ENCODE data around the gene PEX14. TPM values are rescaled to one million over a fixed set of nuclear protein-coding genes. Genes with fewer than 3 reads are reported as not detected.

PEX14 gene
- total and polyA plus RNA-seq, 8 donors, result 8.2 to 26.3 (median 12.6) TPM

DNA sequence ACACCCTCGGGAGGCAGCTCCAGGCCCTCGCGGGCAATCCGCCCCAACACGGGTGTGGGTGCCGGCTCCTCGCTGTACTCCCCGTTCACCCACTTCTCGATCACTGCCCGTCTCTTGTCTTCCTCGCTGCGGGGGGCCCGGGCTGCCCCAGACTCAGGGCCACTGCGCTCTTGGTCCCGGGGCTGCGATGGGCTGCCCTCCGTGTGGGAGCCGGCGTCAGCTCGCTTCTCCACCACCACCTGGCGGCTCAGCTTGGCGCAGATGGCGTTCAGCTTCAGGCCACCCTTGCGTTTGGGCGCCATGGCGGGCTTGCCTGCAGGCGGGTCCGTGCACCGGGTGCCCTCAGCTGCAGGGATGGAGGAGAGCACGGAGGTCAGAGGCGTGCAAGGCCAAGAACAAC is 190.5 kb downstream of the PEX14 start:
- 89 to 96% (median 93%) methylated on average over 20 to 31 of the region's 31 CpGs for WGBS, 5 donors
- Histone ChIP-seq H3K9me3 (no peaks in the 10 kb centered on the region), H3K36me3 (peaks cover 14 to 24% (median 22%) of the 10 kb centered on the region in 4 donors), H3K4me1 (peaks cover 72 to 83% (median 76%) of the 10 kb centered on the region in 4 donors), H3K27me3 (no peaks in the 10 kb centered on the region), H3K4me3 (no peak overlapping the region), H3K27ac (peak overlapping the region; percentile 88 to 97 (median 91))
- intact Hi-C loops (cut with DNase I; ENCODE audit: low total_unique reads), result no loop called here
- TF ChIP-seq POLR2AphosphoS5 (IDR thresholded peaks at IDR 0.05) (no peak), EP300 (IDR thresholded peaks at IDR 0.05) (no peak), POLR2A (IDR thresholded peaks at IDR 0.05) (no peak)
- TF ChIP-seq, protein P1, sequence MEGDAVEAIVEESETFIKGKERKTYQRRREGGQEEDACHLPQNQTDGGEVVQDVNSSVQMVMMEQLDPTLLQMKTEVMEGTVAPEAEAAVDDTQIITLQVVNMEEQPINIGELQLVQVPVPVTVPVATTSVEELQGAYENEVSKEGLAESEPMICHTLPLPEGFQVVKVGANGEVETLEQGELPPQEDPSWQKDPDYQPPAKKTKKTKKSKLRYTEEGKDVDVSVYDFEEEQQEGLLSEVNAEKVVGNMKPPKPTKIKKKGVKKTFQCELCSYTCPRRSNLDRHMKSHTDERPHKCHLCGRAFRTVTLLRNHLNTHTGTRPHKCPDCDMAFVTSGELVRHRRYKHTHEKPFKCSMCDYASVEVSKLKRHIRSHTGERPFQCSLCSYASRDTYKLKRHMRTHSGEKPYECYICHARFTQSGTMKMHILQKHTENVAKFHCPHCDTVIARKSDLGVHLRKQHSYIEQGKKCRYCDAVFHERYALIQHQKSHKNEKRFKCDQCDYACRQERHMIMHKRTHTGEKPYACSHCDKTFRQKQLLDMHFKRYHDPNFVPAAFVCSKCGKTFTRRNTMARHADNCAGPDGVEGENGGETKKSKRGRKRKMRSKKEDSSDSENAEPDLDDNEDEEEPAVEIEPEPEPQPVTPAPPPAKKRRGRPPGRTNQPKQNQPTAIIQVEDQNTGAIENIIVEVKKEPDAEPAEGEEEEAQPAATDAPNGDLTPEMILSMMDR (IDR thresholded peaks at IDR 0.05), result no peak
- no peak for DNase-seq

- H3K36me3 ChIP-seq, result peaks cover 10 to 20% (median 13%) of the 10 kb centered on the region in 4 donors
- H3K27me3 ChIP-seq, result no peaks in the 10 kb centered on the region
- H3K9me3 ChIP-seq, result no peaks in the 10 kb centered on the region
- no peak overlapping the region for H3K4me3 ChIP-seq
- DNase-seq, result peak in 1 of 2 donors; percentile 95
- intact Hi-C loops (cut with DNase I; ENCODE audit: low total_unique reads), result no loop called here
- H3K27ac ChIP-seq, result peak overlapping the region; percentile 88 to 97 (median 91)
- H3K4me1 ChIP-seq, result peaks cover 81 to 92% (median 86%) of the 10 kb centered on the region in 4 donors
- WGBS, 5 donors, result 58 to 74% (median 62%) methylated on average over 21 to 36 of the region's 36 CpGs
- TF ChIP-seq, protein P1 (IDR thresholded peaks at IDR 0.05), result no peak
- peak; percentile 84 to 88 (median 84) for TF ChIP-seq POLR2AphosphoS5 (IDR thresholded peaks at IDR 0.05)
- TF ChIP-seq POLR2A (IDR thresholded peaks at IDR 0.05), result peak in 2 of 4 donors; percentile 27 to 44
- peak; percentile 56 for TF ChIP-seq EP300 (IDR thresholded peaks at IDR 0.05)
Measured at GRCh38 chr1:10665930-10666850, 191.4 kb downstream of the PEX14 start.

- Histone ChIP-seq H3K9me3 (no peaks in the 10 kb centered on the region), H3K4me1 (peaks cover 89 to 100% (median 96%) of the 10 kb centered on the region in 4 donors), H3K27ac (peak overlapping the region; percentile 88 to 97 (median 91)), H3K4me3 (no peak overlapping the region), H3K36me3 (peaks cover 10 to 20% (median 13%) of the 10 kb centered on the region in 4 donors), H3K27me3 (no peaks in the 10 kb centered on the region)
- DNase-seq, result peak; percentile 60
- TF ChIP-seq, protein P1 (IDR thresholded peaks at IDR 0.05), result no peak
- no peak for TF ChIP-seq POLR2A (IDR thresholded peaks at IDR 0.05)
- no peak for TF ChIP-seq POLR2AphosphoS5 (IDR thresholded peaks at IDR 0.05)
- no peak for TF ChIP-seq EP300 (IDR thresholded peaks at IDR 0.05)
- 23 to 48% (median 35%) methylated on average over 25 to 40 of the region's 40 CpGs for WGBS, 5 donors
- intact Hi-C loops (cut with DNase I; ENCODE audit: low total_unique reads), result no loop called here
Measured at GRCh38 chr1:10667861-10668761, 193.4 kb downstream of the PEX14 start.

DNA sequence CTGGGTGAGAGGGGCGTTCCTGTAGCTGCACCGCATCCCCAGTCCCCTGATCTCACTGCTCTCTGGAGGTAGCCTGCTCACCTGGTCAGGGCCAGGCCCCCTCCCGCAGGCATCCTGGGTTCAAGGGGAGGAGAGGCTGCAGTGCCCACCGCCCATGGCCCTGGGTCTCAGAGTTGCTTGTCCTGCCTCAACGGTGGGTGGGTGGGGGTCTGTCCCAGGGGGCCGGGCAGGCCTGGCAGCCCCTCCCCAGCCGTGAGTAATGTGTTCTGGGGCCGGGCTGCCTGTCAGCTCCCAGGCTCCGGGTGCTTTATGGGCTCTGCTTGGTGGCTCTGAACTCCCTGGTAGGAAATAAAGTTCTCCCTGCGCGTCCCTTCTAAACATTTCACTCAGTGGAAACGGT is 194.8 kb downstream of the PEX14 start:
- Histone ChIP-seq H3K4me1 (peaks cover 88 to 100% (median 95%) of the 10 kb centered on the region in 4 donors), H3K9me3 (no peaks in the 10 kb centered on the region), H3K36me3 (peaks cover 4 to 9% (median 7%) of the 10 kb centered on the region in 4 donors), H3K27ac (peak overlapping the region; percentile 88 to 97 (median 91)), H3K27me3 (no peaks in the 10 kb centered on the region), H3K4me3 (no peak overlapping the region)
- WGBS, 5 donors, result 47 to 69% (median 68%) methylated on average over 5 to 12 of the region's 12 CpGs
- intact Hi-C loops (cut with DNase I; ENCODE audit: low total_unique reads), result no loop called here
- TF ChIP-seq EP300 (IDR thresholded peaks at IDR 0.05) (no peak), POLR2A (IDR thresholded peaks at IDR 0.05) (no peak), POLR2AphosphoS5 (IDR thresholded peaks at IDR 0.05) (no peak)
- TF ChIP-seq, protein P1 (IDR thresholded peaks at IDR 0.05), result no peak
- no peak for DNase-seq
